Stimulated activated CD4-positive, alpha-beta T cell treated with anti-CD3 and anti-CD28 coated beads, Interleukin-12 subunit alpha, Interleukin-12 subunit beta, amount 100 ng/mL, for 4 hours (primary cell): ENCODE measurements around the gene NFIB.

Experiments used
- DNase-seq: peaks from one replicate; pipeline ENCODE4 v3.0.0-alpha.2; 2020

NFIB gene

DNA sequence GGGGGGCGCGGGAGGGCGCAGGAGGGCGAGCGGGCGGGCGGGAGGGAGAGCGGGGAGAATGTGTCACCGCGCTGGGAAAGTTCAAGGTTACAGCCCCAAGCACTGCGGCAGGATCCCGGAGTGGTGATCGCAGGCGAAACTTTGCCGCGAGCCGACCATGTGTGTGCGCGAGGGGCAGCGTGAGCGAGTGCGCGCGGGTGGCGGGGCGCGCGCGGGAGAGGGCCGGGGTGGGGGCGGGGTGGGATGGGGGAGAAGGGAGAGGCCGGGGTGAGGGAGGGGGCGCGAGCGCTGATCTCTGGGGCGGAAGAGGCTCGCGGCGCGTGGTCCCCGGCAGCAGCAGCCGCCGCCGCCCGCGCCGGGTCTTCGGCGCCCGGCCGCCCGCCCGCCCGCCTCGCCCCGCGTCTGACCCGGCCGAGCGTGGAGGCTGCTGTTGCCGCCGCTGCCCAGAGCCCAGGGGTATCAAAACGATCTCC lies at the start of gene NFIB:
Gene NFIB (minus strand): TSS at position 191 of the 473 bp plus-strand sequence. CDS start 630 bp downstream, outside the sequence.
- DNase-seq: no peak

DNA sequence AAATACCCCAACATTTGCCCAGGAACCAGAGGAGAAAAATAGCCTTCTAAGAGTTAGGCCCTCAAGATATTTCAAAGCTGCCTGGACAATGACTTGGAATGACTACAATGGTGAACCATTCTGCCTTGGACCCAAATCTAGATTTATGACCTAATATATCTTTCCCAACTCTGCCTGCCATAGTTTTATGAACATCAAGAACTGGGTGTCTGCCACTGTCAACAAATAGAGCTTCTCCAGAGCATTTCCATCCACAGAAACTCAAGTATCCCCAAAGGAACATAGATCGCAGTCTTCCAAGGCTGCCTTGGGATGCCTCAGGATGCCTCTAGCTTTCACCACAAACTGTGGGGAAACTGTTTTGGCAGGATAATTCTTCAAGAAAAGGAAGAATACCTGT lies 48.2 kb upstream of the NFIB start:
- DNase-seq: no peak

DNA sequence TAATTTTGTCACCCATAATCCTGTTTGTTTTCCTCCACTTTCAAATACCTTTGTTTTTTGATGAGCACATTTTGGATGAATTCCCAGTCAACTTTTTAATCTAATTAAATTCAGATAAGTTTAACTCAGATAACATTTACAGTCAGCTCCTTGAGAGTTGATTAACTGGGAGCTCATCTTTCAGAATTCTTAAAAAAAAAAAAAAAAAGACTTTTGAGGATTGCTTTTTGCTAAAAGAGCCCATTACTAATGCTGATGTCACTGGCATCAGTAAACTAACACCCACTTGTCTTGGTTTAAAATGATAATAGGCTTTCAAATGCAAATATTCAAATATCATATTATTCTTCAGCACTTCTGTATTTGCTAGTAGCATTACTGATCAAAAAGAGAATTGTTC lies 47.1 kb upstream of the NFIB start:
- no peak for DNase-seq

DNA sequence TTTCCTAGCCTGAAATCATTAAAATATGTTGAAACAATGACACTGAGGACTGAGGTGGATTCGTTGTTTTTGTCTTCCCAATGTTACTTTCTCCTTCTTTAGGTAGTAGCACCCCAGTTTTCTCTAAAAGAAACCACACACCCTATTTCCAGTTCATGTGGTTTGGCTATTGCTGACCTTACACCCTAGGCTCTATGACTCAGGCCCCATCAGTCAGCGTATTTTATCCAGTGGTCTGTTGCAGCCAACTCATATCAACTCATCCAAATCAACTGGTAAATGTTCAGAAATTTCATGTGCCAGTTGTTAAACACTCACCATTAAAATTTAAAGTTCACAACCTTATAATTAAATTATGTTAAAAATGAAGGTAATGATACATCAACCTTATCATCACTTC lies 44.6 kb upstream of the NFIB start:
- DNase-seq: no peak

DNA sequence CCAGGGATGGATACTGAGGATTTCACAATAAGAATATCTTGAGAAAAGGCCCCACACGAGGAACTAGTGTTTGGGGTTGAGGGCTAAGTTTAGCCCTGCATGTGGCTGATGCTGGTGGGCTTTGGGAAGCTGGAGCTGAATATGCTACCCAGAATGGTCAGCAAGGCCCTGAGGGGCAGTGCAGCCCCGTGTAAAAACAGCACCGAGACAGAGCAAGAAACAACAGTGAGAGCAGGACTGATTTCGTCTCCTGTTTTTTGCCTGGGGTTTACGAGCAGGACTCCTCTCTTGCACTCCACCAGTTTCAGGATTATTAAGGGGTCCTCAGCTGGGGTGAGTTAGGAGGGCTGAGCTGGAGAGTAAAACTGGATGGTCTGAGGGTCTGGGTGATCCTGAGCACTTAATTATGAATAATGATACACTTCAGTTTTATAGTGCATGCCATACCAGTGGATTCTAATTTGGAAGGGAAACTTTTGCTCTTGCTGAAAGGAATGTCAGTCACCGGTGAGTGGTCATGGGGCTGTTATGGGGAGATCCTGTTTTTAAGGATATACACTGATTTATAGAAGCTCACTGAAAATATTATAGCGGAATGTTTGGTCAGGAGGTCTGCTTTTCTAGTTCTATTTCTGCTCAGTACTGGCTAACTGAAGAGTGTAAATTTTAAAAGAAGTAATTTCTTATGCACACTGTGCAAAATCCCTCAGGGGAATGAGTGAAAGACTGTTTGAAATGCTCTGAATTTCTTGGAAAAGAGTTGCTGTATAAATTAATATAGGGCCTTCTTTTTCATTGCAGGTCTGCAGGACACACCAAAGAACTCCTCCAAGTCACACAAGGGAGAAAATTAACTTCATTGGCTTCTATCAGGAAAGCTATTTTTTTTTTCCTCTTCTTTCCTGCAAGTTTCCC lies 42.7 kb upstream of the NFIB start:
- no peak for DNase-seq

DNA sequence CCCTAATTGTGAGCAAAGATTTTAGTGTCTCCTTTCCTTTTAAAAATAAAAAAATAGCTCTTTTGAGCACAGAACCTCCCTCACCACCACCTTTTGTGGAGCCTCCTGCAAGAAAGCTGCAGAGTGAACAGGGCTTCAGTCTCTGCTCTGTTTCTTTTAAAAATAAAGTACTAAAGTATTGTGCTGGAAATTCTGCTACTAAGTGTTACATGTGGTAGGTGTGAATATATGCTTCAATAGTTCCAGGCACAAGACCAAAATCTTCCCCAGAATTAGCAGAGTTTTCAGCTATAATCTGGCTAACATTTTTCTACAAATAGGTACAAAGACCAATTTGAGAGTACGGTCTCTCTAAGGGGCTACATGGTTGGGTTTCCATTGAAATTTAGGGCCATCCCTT lies 40.3 kb upstream of the NFIB start:
- DNase-seq: no peak

DNA sequence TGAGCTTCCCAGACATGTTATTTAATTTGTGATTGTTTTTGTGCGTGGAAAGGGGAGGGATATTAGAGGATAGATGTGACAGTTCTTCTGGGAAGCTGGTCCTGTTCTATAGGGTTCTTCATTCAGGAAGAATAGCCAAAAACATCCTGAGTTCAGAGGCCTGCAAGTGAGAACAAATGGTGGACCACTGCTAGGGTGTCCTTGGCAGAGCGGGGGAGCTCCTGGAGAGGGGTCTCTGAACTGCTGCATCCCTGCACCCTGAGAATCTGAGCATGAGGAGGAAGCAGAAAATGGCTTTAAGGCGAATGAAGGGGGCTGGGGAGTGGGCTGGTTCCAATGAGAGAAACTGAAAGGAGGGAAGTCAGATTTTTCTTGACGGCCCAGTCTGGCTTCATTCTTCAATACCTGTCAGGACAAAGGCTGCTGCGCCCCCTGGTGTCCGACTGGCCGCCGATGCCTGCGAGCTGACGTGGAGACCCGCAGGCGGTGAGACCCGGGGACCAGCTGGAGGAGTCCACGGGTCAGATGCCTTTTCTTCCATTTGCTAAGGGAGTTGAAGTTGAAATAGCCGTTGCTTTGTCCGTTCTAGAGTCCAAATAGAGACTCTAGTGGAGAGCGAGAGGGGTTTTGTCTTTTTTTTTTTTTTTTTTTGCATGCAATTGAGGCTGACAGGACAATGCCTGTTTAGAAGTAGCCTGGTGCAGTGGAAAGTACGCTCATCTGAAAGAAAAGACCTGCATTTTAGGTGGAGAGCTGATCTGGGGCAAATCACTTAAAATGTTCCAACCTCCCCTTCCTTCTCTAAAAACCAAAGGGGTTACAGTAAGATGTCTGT lies 39.5 kb upstream of the NFIB start:
- DNase-seq: peak; percentile 72

DNA sequence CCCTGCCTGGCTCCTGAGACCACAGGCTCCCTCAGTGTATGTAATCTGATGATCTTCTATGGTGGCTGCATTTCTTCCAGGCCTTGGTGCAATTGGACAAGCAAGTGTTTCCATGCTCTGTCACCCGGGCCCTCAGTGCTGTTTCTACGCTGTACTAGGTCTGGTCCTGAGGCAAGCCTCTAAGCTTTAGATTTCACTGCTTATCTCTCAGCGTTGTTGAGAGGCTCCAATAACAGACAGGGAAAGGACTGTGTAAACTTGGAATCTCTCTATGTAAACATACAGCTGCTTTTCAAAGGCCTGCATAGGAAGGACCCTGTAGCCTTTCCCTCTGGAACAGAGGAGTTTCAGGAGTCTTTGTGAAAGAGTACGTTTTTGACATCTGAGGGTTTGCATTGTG lies 38.6 kb upstream of the NFIB start:
- no peak for DNase-seq

DNA sequence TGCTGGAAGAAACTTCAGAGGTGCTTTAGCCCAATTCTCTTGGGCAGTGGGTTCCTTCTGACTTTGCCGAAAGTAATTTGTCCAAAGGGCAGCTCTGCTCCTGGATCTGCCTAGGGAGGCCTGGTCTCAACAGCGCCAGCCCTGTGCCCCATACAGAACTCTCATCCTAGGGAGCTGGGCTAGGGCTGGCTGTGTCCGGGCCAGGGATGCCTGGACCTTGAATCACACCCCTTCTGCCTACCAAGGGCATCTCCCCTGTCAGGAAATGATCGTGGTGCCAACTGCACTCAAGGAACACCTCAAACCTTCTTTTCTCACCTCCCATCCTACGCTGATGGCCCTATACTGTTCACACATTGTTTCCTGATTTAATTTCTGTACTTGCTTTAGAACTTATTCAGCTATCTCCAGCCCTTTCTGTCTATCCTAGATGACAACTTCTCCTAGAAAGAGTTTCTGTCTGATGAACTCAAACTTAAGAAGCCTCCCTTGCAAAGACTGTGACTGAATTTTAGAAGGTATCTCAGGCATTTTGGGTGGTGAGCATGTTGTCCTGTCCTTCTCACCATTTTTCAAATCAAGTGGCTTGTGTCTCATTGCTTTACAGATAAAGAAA lies 37.4 kb upstream of the NFIB start:
- no peak for DNase-seq

DNA sequence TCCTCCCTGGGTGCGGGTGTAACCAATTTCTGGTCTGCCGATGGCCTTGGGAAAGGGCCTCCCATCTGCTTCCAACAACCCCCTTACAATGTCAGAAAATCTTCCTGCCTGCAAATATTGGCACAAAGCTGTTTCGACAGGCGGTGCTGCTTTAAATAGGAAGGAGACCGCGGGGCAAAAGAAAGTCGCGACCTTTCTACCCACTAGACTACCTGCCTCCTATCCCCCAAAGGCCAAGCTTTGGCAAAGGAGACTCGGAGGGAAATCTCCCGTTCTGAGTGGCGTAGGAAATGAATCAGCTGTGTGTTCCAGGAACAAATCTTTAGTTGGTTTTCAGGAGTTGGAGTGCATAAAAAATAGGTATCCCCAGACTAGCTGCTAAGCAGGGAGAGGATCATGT lies 36.8 kb upstream of the NFIB start:
- DNase-seq: no peak

DNA sequence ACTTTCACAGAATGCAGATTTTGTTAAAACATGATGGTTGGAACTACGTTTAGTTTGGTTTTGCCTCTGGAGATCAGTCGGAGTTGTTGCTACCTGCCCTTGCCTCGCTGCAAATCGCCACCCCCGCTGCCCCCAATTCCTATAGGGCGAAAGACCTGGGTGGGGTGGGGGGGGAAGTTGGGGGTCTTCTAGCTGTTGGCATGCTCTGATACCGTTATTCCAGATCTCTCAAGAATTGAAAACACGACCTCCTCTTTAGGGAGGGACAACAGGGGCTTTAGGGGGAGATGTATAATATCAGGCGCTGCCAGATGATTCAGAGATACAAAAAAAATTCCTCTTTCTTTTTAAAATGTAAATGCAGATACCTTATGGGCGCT lies 36.4 kb upstream of the NFIB start:
- no peak for DNase-seq

DNA sequence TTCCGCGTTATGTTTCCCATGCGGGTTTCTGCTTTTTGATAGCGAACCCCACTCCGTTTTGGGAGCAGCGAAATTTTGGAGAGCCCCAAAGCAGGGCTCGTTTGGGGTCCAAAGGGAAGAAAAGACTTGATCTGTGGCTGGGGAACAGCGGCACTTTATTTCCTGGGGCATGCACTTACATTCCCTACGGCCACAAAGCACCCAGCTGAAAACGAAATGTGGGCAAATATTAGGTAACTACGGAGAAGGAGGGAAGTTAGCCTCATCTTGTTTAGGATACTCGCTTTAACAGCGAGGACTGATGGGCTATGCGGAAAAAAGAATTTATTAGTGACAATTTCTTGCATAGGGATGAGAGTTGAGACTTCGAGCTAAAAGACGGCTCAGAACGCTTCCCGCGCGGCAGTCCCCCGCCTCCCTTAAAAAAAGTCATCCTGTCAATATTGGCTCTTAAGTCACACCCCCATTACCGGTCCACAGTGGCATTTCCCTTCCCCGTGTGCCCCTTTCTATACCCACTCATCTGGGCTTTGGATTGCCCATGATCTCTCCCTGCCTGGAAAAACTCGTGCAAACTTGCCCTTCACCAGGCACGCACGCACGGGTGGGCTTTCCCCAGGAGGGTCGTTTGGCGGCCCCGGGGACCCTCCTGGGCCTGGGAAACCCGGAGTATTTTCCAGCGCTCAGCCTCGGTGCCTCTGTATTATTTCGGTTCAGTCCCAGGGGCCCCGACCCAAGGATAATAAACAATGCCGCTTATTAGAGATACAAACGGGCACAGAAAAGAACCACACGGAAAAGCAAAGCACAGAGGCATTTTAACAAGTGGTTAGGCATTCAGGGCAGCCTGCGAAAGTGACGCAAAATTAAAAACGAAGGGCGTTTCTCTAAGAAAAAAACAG lies 35.8 kb upstream of the NFIB start:
- no peak for DNase-seq

DNA sequence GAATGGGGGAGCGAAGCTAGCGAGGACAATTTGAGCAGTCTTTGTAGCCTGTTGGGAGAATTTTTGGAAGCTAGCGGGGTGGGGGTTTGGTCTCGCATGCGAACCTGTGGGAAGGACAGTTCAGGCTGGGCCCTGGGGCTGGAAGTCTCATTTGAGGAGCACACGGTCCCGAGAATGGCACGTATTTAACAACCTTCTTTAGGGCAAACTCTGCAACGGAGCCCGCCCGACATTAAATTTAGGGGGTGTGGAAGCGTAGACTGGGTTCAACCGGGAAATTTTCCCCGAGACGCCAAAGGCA lies 35.2 kb upstream of the NFIB start:
- DNase-seq: no peak

DNA sequence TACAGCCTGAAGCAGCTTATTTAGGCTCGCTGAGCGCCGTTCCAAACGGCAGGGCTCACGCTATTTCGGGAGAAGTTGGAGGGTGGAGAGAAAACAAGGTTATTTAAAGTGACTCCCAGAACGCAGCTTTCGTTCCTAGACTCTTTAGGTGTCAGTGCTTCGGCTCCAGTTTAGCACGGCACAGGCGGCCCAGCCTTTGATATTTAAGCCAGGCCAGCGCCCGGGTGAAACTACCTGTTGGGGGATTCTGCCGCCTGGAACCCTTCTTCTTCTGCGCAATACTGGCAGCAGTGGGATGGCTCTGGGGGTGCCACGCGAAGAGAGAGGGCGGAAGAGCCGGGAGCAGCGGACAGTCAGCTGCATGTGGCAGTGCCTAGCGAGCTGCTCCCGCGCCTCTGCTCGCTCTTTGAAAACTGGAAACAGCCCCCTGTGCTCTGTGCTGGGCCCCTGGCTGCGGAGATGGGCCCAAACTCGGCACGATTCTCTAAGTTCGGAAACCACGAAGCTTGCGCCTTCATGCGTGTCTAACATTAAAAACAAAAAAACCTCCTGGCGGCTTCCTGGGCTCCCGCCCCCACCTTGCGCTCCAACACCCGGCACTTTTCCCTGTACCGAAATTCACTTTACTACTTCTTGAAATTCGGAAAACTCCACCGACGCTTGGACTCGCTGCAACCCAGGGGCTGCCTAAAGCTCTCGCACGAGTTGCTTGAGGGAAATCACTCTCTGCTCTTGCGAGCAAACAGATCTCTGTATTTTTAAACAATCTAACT lies 34.6 kb upstream of the NFIB start:
- no peak for DNase-seq

DNA sequence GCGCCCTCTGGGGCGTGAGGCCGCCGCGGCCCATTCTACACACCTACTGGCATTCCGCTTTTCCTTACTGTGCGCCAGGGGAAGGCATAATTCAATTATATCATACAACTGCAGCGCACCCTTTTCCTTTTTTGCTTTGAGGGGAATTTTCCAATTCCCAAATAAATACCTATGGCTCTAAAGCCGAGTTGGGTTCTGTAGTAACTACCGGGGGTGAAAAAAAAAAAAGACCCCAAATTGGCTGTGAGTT lies 34.1 kb upstream of the NFIB start:
- no peak for DNase-seq

DNA sequence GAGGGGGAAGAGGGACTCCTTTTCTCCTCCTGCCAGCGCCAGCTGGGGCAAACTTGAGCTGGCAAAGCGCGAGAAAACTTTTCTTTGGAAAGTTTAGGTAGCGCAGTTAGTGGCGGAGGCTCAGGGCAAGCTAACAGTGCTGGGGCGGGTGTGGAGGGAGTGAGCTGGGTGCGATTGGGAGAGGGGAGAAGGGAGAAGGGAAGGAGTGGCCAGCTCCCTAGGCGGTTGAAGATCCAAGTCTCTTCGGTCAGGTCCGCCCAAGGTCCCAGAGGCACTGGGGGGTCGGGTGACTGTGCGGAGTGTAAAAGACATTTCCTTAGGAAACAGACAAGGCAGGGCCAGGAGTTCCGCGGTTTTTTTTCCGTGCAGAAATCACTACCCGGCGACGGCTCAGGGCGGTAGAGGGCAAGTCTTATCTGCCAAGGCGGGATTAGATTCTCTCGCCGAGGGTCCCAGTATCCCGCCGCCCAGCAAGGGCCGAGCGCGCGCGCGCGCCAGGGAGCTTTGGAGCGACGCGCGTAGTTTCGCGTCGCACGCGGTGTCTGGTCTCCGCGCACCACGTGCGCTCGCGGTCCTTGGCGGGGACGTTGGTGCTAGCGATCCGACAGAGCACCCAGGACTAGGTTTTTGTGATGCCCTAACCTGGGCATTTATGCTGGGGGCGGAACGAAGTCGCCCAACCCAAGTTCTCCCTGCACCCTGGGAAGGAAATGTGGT lies 33.6 kb upstream of the NFIB start:
- no peak for DNase-seq

DNA sequence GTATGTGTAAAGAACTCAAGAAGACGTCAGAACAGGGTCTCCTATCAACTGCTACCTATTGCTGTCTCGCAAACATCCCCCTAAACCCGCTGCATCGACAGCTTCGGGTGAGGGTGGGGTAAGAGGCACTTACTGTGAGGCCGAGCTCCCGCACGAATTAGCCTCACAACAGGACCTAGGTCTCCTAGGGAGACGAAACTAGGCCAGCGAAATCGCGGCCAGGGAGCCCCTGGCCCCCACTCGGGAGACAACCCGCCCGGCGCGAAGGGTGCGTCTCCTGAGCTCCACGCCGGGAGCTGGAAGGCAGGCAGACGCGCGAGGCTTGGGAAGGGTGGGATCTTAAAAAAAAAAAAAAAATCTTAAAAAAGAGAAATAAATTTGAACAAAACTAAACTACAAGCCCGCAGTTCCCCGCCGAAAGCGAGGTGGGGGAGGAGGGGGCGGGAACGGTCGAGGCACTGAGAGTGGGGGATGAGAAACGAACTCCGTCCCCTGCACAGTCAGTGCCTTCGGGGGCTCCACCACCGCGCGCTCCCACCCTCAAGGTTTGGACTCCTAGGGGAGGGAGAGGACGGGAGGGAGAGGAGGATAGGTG lies 33.0 kb upstream of the NFIB start:
- no peak for DNase-seq

DNA sequence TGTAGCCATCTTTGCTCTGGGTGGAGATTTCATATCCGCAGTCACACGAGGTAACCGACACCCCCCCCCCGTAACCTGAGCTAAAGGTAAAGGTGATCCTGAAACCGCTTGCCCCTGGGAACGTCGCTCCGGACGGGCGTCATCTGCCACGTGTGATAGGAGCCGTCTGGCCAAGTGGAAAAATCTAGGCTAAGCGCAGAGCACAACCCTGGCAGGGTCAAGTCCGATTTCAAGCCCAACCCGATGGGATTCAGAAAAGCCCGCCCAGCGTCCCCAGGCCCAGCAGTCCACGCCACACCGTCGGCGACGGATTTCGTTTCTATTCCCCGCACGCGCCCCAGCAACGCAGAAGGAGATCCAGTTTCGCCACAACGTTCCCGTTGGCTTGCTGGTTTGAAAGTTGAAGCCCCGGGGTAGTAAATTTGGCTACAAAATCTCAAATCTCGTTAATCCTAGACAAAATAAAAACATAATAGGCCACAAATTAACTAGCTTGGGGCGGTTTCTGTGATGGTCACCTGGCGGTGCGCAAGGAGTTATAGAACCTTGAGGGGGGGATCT lies 32.4 kb upstream of the NFIB start:
- no peak for DNase-seq

DNA sequence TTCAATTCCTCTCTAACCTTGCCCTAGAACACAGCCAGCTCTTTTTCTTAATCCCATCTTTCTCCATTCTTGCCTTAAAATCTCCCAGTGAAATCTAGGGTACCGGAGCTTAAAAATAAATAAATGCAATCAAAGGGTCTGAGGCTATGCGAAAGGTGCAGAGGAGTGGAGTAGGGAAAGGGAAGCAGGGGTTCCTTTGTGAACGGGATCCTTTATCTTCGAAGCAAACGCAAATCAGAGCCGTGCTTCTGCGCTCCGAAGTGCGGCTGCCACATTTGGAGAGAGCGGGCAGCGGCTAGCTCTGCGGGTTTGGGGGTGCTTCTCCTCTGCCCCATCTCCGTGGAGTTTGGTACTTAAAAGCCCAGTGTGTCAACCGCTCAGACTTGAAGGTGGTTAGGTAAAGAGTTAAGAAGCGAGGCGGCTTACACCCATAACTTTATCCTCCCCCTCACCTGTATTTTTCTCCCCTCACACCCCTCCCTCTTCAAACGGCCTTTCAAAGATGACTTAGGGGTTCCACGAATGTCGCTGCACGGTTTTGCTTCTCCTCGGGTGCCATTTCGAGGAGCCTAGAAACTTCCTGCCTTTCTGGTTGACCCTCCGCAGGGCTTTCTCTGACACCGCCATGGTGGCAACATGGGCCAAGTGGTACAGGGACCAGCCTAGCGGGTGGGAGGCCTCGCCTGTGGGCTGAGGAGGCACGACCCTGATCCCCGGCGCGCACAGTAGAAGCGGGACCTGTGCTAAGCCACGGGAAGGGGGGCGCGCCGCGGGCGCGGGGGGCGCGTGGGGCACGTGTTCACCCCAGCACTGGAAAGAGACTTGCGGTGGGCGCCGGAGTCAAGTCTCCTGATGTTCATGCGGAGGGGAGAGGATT lies 31.7 kb upstream of the NFIB start:
- no peak for DNase-seq

DNA sequence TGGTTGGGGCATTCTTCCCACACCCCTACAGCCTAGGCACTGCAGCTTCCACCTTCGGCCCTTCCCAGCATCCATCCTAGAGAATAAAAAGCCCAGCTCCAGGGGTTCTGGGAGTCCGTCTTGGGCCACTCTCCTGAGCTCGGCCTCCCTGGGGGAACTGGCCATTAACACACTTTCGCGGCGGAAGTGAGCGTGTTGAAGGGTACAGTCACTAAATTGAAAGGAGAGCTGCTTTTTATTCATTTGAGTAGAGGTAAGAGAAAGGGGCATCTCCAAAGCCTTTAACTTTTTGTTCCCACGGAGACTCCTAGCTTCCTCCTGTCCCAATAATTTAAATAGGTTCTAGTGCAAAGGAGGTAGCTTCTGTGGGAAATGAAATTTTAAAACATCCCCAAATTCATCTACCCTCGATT lies 31.0 kb upstream of the NFIB start:
- no peak for DNase-seq
